ENCODE data around the gene A1BG. TPM values are rescaled to one million over a fixed set of nuclear protein-coding genes. Genes with fewer than 3 reads are reported as not detected.

Gene A1BG
- total and polyA plus RNA-seq, 2 of the 13 experiments (the other 11 are each of a cell fraction or from before 2014, with no cell fraction given) = 14.7 to 41.4 TPM

- H2AFZ ChIP-seq (ENCODE audit: low read length) = no peak overlapping the region
- WGBS (ENCODE audit: low lambda C conversion rate) = 5% methylated on average over 24 of the region's 28 CpGs
- DNase-seq (ENCODE audit: low spot score) (peak; percentile 49), ATAC-seq (peak; percentile 38), FAIRE-seq (no peak)
- H3K4me2 ChIP-seq (ENCODE audit: low read depth, low read length) = peak overlapping the region; percentile 83
- in situ Hi-C loops (cut with HindIII; ENCODE audit: extremely low pct_ligation_motif_present, low pct_unique_long_range_greater_than_20kb) = no loop called here
- CTCF ChIA-PET (ENCODE audit: low intra/inter-chr PET ratio, low total read pairs) = no interaction called here
- no peaks in the 10 kb centered on the region for H3K27me3 ChIP-seq (ENCODE audit: control insufficient read depth in 1 of 2, insufficient read depth in 2 of 2, low read length in 2 of 2)
- H3K36me3 ChIP-seq (replicated peaks in 1 of 2; ENCODE audit: control insufficient read depth in 1 of 2, insufficient read depth in 2 of 2, low read length in 2 of 2) = no peaks in the 10 kb centered on the region
- H3K27ac ChIP-seq (ENCODE audit: extremely low read length, insufficient read depth, low read length) = peak overlapping the region; percentile 97
- no peaks in the 10 kb centered on the region for H3K79me2 ChIP-seq (ENCODE audit: insufficient read depth, low read length)
- H3K4me3 ChIP-seq (replicated peaks in 1 of 3; ENCODE audit: insufficient read depth in 1 of 3, low read depth in 2 of 3, low read length in 3 of 3) = peak overlapping the region; percentile 76 to 92 (median 80)
- intact Hi-C loops (cut with micrococcal nuclease; ENCODE audit: unreplicated experiment) = loop anchor here (2.0 kb wide), 1 partner anchor 19 kb away; the partner anchor contains the start of gene ZNF837
- POLR2A ChIA-PET = interaction anchor here (0.8 to 2.4 kb wide), 31 partner anchors 8 to 214 kb away, joined by 3 to 33 read pairs (median 7); partner anchors contain the start of genes CHMP2A, ERVK3-1, RPS5 and SLC27A5
- peak overlapping the region; percentile 98 for H3K9ac ChIP-seq (ENCODE audit: insufficient read depth, low read depth, low read length)
- H3K4me1 ChIP-seq (ENCODE audit: insufficient read depth, low read length) = peaks cover 11% of the 10 kb centered on the region
- H3K9me3 ChIP-seq (ENCODE audit: low read length) = no peaks in the 10 kb centered on the region
- BruUV-seq (replicated peaks) = TSS peak; percentile 82
- H4K20me1 ChIP-seq (ENCODE audit: insufficient read depth, low read length) = no peaks in the 10 kb centered on the region
- TF ChIP-seq, protein P1, sequence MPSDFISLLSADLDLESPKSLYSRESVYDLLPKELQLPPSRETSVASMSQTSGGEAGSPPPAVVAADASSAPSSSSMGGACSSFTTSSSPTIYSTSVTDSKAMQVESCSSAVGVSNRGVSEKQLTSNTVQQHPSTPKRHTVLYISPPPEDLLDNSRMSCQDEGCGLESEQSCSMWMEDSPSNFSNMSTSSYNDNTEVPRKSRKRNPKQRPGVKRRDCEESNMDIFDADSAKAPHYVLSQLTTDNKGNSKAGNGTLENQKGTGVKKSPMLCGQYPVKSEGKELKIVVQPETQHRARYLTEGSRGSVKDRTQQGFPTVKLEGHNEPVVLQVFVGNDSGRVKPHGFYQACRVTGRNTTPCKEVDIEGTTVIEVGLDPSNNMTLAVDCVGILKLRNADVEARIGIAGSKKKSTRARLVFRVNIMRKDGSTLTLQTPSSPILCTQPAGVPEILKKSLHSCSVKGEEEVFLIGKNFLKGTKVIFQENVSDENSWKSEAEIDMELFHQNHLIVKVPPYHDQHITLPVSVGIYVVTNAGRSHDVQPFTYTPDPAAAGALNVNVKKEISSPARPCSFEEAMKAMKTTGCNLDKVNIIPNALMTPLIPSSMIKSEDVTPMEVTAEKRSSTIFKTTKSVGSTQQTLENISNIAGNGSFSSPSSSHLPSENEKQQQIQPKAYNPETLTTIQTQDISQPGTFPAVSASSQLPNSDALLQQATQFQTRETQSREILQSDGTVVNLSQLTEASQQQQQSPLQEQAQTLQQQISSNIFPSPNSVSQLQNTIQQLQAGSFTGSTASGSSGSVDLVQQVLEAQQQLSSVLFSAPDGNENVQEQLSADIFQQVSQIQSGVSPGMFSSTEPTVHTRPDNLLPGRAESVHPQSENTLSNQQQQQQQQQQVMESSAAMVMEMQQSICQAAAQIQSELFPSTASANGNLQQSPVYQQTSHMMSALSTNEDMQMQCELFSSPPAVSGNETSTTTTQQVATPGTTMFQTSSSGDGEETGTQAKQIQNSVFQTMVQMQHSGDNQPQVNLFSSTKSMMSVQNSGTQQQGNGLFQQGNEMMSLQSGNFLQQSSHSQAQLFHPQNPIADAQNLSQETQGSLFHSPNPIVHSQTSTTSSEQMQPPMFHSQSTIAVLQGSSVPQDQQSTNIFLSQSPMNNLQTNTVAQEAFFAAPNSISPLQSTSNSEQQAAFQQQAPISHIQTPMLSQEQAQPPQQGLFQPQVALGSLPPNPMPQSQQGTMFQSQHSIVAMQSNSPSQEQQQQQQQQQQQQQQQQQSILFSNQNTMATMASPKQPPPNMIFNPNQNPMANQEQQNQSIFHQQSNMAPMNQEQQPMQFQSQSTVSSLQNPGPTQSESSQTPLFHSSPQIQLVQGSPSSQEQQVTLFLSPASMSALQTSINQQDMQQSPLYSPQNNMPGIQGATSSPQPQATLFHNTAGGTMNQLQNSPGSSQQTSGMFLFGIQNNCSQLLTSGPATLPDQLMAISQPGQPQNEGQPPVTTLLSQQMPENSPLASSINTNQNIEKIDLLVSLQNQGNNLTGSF (CRISPR knock-in tag; IDR thresholded peaks at IDR 0.05) = peak; percentile 56; the same call in 1 of the 2 replicates
- no peak for TF ChIP-seq RXRA (CRISPR knock-in tag; IDR thresholded peaks at IDR 0.05)
- no peak for TF ChIP-seq ZNF644 (CRISPR knock-in tag; IDR thresholded peaks at IDR 0.05; ENCODE audit: low read depth)
- TF ChIP-seq ISL2 (CRISPR knock-in tag; IDR thresholded peaks at IDR 0.05) = no peak
- peak; percentile 45; the same call in 1 of the 2 replicates for TF ChIP-seq ZNF563 (CRISPR knock-in tag; IDR thresholded peaks at IDR 0.05)
- peak; percentile 55; the same call in 1 of the 2 replicates for TF ChIP-seq ZKSCAN5 (CRISPR knock-in tag; IDR thresholded peaks at IDR 0.05)
- TF ChIP-seq ZMYM4 (CRISPR knock-in tag; IDR thresholded peaks at IDR 0.05) = 0 out of 2 replicates have a peak, but pooled peaks have one; percentile 10
- TF ChIP-seq ZFP90 (CRISPR knock-in tag; IDR thresholded peaks at IDR 0.05; ENCODE audit: borderline replicate concordance) = 0 out of 2 replicates have a peak, but pooled peaks have one; percentile 13
- TF ChIP-seq PAX8 (CRISPR knock-in tag; IDR thresholded peaks at IDR 0.05; ENCODE audit: borderline replicate concordance) = no peak
- TF ChIP-seq SCMH1 (CRISPR knock-in tag; IDR thresholded peaks at IDR 0.05; ENCODE audit: borderline replicate concordance) = no peak
- TF ChIP-seq ZFP82 (CRISPR knock-in tag; IDR thresholded peaks at IDR 0.05; ENCODE audit: borderline replicate concordance) = 0 out of 2 replicates have a peak, but pooled peaks have one; percentile 8
- no peak for TF ChIP-seq THAP8 (CRISPR knock-in tag; IDR thresholded peaks at IDR 0.05; ENCODE audit: borderline replicate concordance)
- TF ChIP-seq DR1 (CRISPR knock-in tag; IDR thresholded peaks at IDR 0.05) = 0 out of 2 replicates have a peak, but pooled peaks have one; percentile 10
- 0 out of 2 replicates have a peak, but pooled peaks have one; percentile 2 for TF ChIP-seq MEIS2 (CRISPR knock-in tag; IDR thresholded peaks at IDR 0.05)
- no peak for TF ChIP-seq ZNF101 (CRISPR knock-in tag; IDR thresholded peaks at IDR 0.05; ENCODE audit: borderline replicate concordance, low read depth)
- no peak for TF ChIP-seq SMAD1 (CRISPR knock-in tag; IDR thresholded peaks at IDR 0.05; ENCODE audit: borderline replicate concordance, low read depth)
- TF ChIP-seq NR0B2 (CRISPR knock-in tag; IDR thresholded peaks at IDR 0.05) = 0 out of 2 replicates have a peak, but pooled peaks have one; percentile 28
- TF ChIP-seq ZNF225 (CRISPR knock-in tag; IDR thresholded peaks at IDR 0.05) = peak; percentile 45; the same call in 1 of the 2 replicates
- TF ChIP-seq ZNF777 (CRISPR knock-in tag; IDR thresholded peaks at IDR 0.05) = peak; percentile 97
Observed at GRCh38 chr19:58361900-58362271, 8.6 kb upstream of the A1BG start.
